ENCODE results near the gene THRB.

The THRB gene

GRCh38 chr3:24258727-24259600 is 235.7 kb downstream of the THRB start:
- no peak for DNase-seq

- no peak for DNase-seq
These were observed 236.4 kb downstream of the THRB start for GRCh38 chr3:24258260-24258659.

GRCh38 chr3:24255414-24255813 is 239.2 kb downstream of the THRB start:
- no peak for DNase-seq

GRCh38 chr3:24254649-24255048 is 240.0 kb downstream of the THRB start:
- no peak for DNase-seq

- no peak for DNase-seq
These were observed 241.3 kb downstream of the THRB start for GRCh38 chr3:24253336-24253735.

GRCh38 chr3:24249523-24249922 is 245.1 kb downstream of the THRB start:
- DNase-seq = no peak

GRCh38 chr3:24245056-24245455 is 249.6 kb downstream of the THRB start:
- no peak for DNase-seq

GRCh38 chr3:24244491-24244890 is 250.2 kb downstream of the THRB start:
- DNase-seq = no peak

GRCh38 chr3:24242012-24242698 is 252.5 kb downstream of the THRB start:
- DNase-seq = no peak

- DNase-seq = no peak
These were observed 254.3 kb downstream of the THRB start for GRCh38 chr3:24240306-24240705.

GRCh38 chr3:24237971-24238706 is 256.5 kb downstream of the THRB start:
- peak in 1 of 2 donors; percentile 35 for DNase-seq

GRCh38 chr3:24235121-24235520 is 259.5 kb downstream of the THRB start:
- no peak for DNase-seq

- DNase-seq = no peak
These were observed 261.9 kb downstream of the THRB start for GRCh38 chr3:24232784-24233183.

- no peak for DNase-seq
These were observed 265.0 kb downstream of the THRB start for GRCh38 chr3:24229468-24230221.

- DNase-seq = no peak
These were observed 267.0 kb downstream of the THRB start for GRCh38 chr3:24227635-24228034.

GRCh38 chr3:24226397-24226796 is 268.3 kb downstream of the THRB start:
- DNase-seq = no peak

GRCh38 chr3:24225385-24225950 is 269.2 kb downstream of the THRB start:
- no peak for DNase-seq

- peak in 1 of 2 donors; percentile 2 for DNase-seq
These were observed 269.8 kb downstream of the THRB start for GRCh38 chr3:24224666-24225384.

GRCh38 chr3:24222165-24222805 is 272.4 kb downstream of the THRB start:
- DNase-seq = no peak

- no peak for DNase-seq
These were observed 273.6 kb downstream of the THRB start for GRCh38 chr3:24220859-24221657.
